ENCODE measurements around the gene TMEM86A.
"Not testable (repeated sequence)": the region's sequence is repeated elsewhere in the genome, so short reads cannot be mapped to it uniquely, and the experiment has no call there.

Gene TMEM86A

DNA sequence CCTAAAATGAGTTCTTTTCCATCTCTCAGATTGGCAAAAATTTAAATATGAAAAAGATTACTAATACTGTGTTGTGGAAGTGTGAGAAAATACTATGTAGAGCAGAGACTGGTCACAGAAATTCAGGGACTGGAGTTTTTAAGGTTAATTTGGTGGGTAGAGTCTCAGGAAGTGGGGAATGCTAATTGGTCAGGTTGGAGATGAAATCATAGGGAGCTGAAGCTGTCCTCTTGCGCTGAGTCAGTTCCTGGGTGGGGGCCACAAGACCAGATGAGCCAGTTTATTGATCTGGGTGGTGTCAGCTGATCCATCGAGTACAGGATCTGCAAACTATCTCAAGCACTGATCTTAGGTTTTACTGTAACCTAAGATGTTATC, 29.4 kb upstream of the TMEM86A start:
- CTCF ChIA-PET, result interaction anchor here (1.0 kb wide), 1 partner anchor 18 kb away, joined by 4 read pairs; no protein-coding TSS in a partner anchor
- TF ChIP-seq, protein P1, sequence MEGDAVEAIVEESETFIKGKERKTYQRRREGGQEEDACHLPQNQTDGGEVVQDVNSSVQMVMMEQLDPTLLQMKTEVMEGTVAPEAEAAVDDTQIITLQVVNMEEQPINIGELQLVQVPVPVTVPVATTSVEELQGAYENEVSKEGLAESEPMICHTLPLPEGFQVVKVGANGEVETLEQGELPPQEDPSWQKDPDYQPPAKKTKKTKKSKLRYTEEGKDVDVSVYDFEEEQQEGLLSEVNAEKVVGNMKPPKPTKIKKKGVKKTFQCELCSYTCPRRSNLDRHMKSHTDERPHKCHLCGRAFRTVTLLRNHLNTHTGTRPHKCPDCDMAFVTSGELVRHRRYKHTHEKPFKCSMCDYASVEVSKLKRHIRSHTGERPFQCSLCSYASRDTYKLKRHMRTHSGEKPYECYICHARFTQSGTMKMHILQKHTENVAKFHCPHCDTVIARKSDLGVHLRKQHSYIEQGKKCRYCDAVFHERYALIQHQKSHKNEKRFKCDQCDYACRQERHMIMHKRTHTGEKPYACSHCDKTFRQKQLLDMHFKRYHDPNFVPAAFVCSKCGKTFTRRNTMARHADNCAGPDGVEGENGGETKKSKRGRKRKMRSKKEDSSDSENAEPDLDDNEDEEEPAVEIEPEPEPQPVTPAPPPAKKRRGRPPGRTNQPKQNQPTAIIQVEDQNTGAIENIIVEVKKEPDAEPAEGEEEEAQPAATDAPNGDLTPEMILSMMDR (conservative IDR thresholded peaks at IDR 0.05; ENCODE audit: low read depth), result no peak
- DNase-seq (ENCODE audit: low spot score), result no peak
- no peak overlapping the region for H3K27ac ChIP-seq
- POLR2A ChIA-PET (ENCODE audit: low non-redundant PET), result no interaction called here

DNA sequence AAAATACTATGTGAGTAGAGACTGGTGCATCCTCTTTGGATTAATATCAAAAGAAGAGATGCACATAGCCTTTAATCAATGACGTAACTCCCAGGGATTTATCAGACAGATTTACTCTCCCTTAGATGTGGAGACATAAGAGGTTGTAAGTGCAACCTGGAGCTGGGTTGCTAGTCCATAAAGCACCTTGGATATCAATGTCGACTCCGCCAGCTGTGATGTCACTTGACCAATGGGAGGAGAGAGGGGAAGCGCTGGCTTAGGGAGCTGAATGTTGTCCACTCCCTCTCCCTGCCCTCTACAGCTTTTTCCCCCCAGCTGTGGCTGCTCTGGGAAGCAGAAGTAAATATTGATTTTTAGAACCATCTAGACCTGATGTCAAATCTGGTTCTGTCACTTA, 28.9 kb upstream of the TMEM86A start:
- DNase-seq (ENCODE audit: low spot score), result no peak
- POLR2A ChIA-PET (ENCODE audit: low non-redundant PET), result no interaction called here
- TF ChIP-seq, protein P1 (conservative IDR thresholded peaks at IDR 0.05; ENCODE audit: low read depth), result no peak
- CTCF ChIA-PET, result interaction anchor here (1.0 kb wide), 1 partner anchor 18 kb away, joined by 4 read pairs; no protein-coding TSS in a partner anchor
- no peak overlapping the region for H3K27ac ChIP-seq

- H3K27ac ChIP-seq, result no peak overlapping the region
- TF ChIP-seq, protein P1 (conservative IDR thresholded peaks at IDR 0.05; ENCODE audit: low read depth), result no peak
- CTCF ChIA-PET, result interaction anchor here (0.6 kb wide), 1 partner anchor 301 kb away, joined by 3 read pairs; no protein-coding TSS in a partner anchor
- no peak for DNase-seq (ENCODE audit: low spot score)
- POLR2A ChIA-PET (ENCODE audit: low non-redundant PET), result no interaction called here
Measured at GRCh38 chr11:18671246-18671645, 27.3 kb upstream of the TMEM86A start.

DNA sequence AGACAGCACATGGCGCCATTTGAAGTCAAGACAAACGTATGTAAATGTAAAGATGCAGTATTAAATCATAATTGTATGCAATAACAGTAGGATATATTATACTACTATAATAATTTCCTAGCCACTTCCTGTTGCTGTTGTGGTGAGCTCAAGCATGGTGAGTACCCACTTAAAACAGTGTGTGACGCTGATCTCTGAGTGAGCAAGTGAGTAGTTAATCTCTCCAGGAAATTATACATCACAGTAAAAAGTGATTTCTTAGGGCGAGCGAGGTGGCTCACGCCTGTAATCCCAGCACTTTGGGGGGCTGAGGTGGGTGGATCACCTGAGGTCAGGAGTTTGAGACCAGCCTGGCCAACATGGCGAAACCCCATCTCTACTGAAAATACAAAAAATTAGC, 26.4 kb upstream of the TMEM86A start:
- H3K27ac ChIP-seq; DNase-seq (ENCODE audit: low spot score); POLR2A ChIA-PET (ENCODE audit: low non-redundant PET): not testable (repeated sequence)
- CTCF ChIA-PET, result interaction anchor here (0.6 to 1.6 kb wide), 2 partner anchors 21 to 1108 kb away, joined by 3 to 7 read pairs; no protein-coding TSS in a partner anchor

- H3K27ac ChIP-seq, result peak overlapping the region; percentile 44; the same call in 1 of the 2 replicates
- DNase-seq (ENCODE audit: low spot score), result peak; percentile 65
- TF ChIP-seq, protein P1 (conservative IDR thresholded peaks at IDR 0.05; ENCODE audit: low read depth), result no peak
- ChIA-PET POLR2A (ENCODE audit: low non-redundant PET) (interaction anchor here (0.7 to 1.0 kb wide), 2 partner anchors 42 to 364 kb away, joined by 6 read pairs; partner anchors contain the start of gene SPTY2D1), CTCF (interaction anchor here (0.6 kb wide), 2 partner anchors 342 to 914 kb away, joined by 3 to 9 read pairs; no protein-coding TSS in a partner anchor)
Measured at GRCh38 chr11:18676803-18677202, 21.8 kb upstream of the TMEM86A start.

- ChIA-PET CTCF (no interaction called here), POLR2A (ENCODE audit: low non-redundant PET) (interaction anchor here (1.0 kb wide), 1 partner anchor 43 kb away, joined by 6 read pairs; the partner anchor contains the start of gene SPTY2D1)
Measured at GRCh38 chr11:18677560-18677959, 21.0 kb upstream of the TMEM86A start.

GRCh38 chr11:18681949-18682348, 16.6 kb upstream of the TMEM86A start:
- POLR2A ChIA-PET (ENCODE audit: low non-redundant PET); DNase-seq (ENCODE audit: low spot score); H3K27ac ChIP-seq: not testable (repeated sequence)

More at GRCh38 chr11:18677560-18677959, 21.0 kb upstream of the TMEM86A start:
- no peak for DNase-seq (ENCODE audit: low spot score)
- TF ChIP-seq, protein P1 (conservative IDR thresholded peaks at IDR 0.05; ENCODE audit: low read depth), result no peak
- H3K27ac ChIP-seq, result peak overlapping the region; percentile 44; the same call in 1 of the 2 replicates

More at GRCh38 chr11:18681949-18682348, 16.6 kb upstream of the TMEM86A start:
- CTCF ChIA-PET, result not testable (repeated sequence)

Data from RWPE1 (cell line).